Measurements from ENCODE around the gene RALB. TPM values are rescaled to one million over a fixed set of nuclear protein-coding genes. Genes with fewer than 3 reads are reported as not detected.

Gene RALB
- total RNA-seq, 1 donor from 2014 or later, result 25.4 TPM

GRCh38 chr2:120237491-120237902, 15.2 kb upstream of the RALB start:
- peaks cover 24% of the 10 kb centered on the region for H3K4me1 Mint-ChIP-seq (ENCODE audit: unreplicated experiment)
- no peak overlapping the region for H3K27ac Mint-ChIP-seq (ENCODE audit: unreplicated experiment)
- no peaks in the 10 kb centered on the region for H3K36me3 Mint-ChIP-seq (ENCODE audit: unreplicated experiment)
- H3K4me3 Mint-ChIP-seq (ENCODE audit: unreplicated experiment), result no peak overlapping the region
- no peaks in the 10 kb centered on the region for H3K9me3 Mint-ChIP-seq (ENCODE audit: unreplicated experiment)
- no peak for DNase-seq (ENCODE audit: extremely low spot score, unreplicated experiment)
- TF ChIP-seq CTCF (IDR thresholded peaks at IDR 0.05), result no peak
- H3K27me3 Mint-ChIP-seq (ENCODE audit: unreplicated experiment), result no peaks in the 10 kb centered on the region

GRCh38 chr2:120238728-120239487, 13.7 kb upstream of the RALB start:
- no peaks in the 10 kb centered on the region for H3K27me3 Mint-ChIP-seq (ENCODE audit: unreplicated experiment)

GRCh38 chr2:120239488-120240287, 13.0 kb upstream of the RALB start:
- Mint-ChIP-seq H3K4me3 (ENCODE audit: unreplicated experiment) (no peak overlapping the region), H3K4me1 (ENCODE audit: unreplicated experiment) (peaks cover 29% of the 10 kb centered on the region), H3K36me3 (ENCODE audit: unreplicated experiment) (no peaks in the 10 kb centered on the region), H3K27ac (ENCODE audit: unreplicated experiment) (no peak overlapping the region), H3K27me3 (ENCODE audit: unreplicated experiment) (no peaks in the 10 kb centered on the region), H3K9me3 (ENCODE audit: unreplicated experiment) (no peaks in the 10 kb centered on the region)
- no peak for DNase-seq (ENCODE audit: extremely low spot score, unreplicated experiment)
- no peak for TF ChIP-seq CTCF (IDR thresholded peaks at IDR 0.05)

More at GRCh38 chr2:120238728-120239487, 13.7 kb upstream of the RALB start:
- H3K9me3 Mint-ChIP-seq (ENCODE audit: unreplicated experiment), result no peaks in the 10 kb centered on the region
- H3K4me1 Mint-ChIP-seq (ENCODE audit: unreplicated experiment), result peaks cover 29% of the 10 kb centered on the region
- no peak for DNase-seq (ENCODE audit: extremely low spot score, unreplicated experiment)
- no peak overlapping the region for H3K27ac Mint-ChIP-seq (ENCODE audit: unreplicated experiment)
- no peak for TF ChIP-seq CTCF (IDR thresholded peaks at IDR 0.05)
- no peak overlapping the region for H3K4me3 Mint-ChIP-seq (ENCODE audit: unreplicated experiment)
- no peaks in the 10 kb centered on the region for H3K36me3 Mint-ChIP-seq (ENCODE audit: unreplicated experiment)

GRCh38 chr2:120240901-120241429, 11.7 kb upstream of the RALB start:
- H3K27me3 Mint-ChIP-seq (ENCODE audit: unreplicated experiment), result no peaks in the 10 kb centered on the region
- peaks cover 29% of the 10 kb centered on the region for H3K4me1 Mint-ChIP-seq (ENCODE audit: unreplicated experiment)
- TF ChIP-seq CTCF (IDR thresholded peaks at IDR 0.05), result no peak
- H3K27ac Mint-ChIP-seq (ENCODE audit: unreplicated experiment), result no peak overlapping the region
- H3K4me3 Mint-ChIP-seq (ENCODE audit: unreplicated experiment), result no peak overlapping the region
- DNase-seq (ENCODE audit: extremely low spot score, unreplicated experiment), result no peak
- no peaks in the 10 kb centered on the region for H3K36me3 Mint-ChIP-seq (ENCODE audit: unreplicated experiment)
- no peaks in the 10 kb centered on the region for H3K9me3 Mint-ChIP-seq (ENCODE audit: unreplicated experiment)

GRCh38 chr2:120241684-120242083, 11.0 kb upstream of the RALB start:
- no peaks in the 10 kb centered on the region for H3K36me3 Mint-ChIP-seq (ENCODE audit: unreplicated experiment)
- TF ChIP-seq CTCF (IDR thresholded peaks at IDR 0.05), result no peak
- no peaks in the 10 kb centered on the region for H3K9me3 Mint-ChIP-seq (ENCODE audit: unreplicated experiment)
- H3K4me3 Mint-ChIP-seq (ENCODE audit: unreplicated experiment), result no peak overlapping the region
- H3K27ac Mint-ChIP-seq (ENCODE audit: unreplicated experiment), result no peak overlapping the region
- DNase-seq (ENCODE audit: extremely low spot score, unreplicated experiment), result no peak
- H3K27me3 Mint-ChIP-seq (ENCODE audit: unreplicated experiment), result no peaks in the 10 kb centered on the region
- peaks cover 29% of the 10 kb centered on the region for H3K4me1 Mint-ChIP-seq (ENCODE audit: unreplicated experiment)
